Ovary (tissue), 3 donors: ENCODE results near the gene RAB13.
"Not testable (repeated sequence)": the region's sequence is repeated elsewhere in the genome, so short reads cannot be mapped to it uniquely, and the experiment has no call there.

ENCODE experiments used
- CTCF ChIP-seq, 3 donors: fragments of 450-650 bp in 2 of 3; fragments of 200-600 bp in 1 of 3; IDR thresholded peaks; one replicate each; pipeline versions ENCODE4 v1.5.1 to v1.8.0; 2016 to 2022; ENCODE audit warnings: antibody characterized with exemption in 3 of 3, mild to moderate bottlenecking in 1 of 3
- POLR2A ChIP-seq: fragments of 450-650 bp; IDR thresholded peaks from one replicate; pipeline ENCODE4 v1.6.1; 2017; ENCODE audit warnings: antibody characterized with exemption, mild to moderate bottlenecking, moderate library complexity
- donor health status: DM: no; HTN: no; CAD: no.

GRCh38 chr1:154012543-154012942 is 26.4 kb upstream of the RAB13 start:
- not testable (repeated sequence) for TF ChIP-seq CTCF (IDR thresholded peaks at IDR 0.05); POLR2A
